Measurements from ENCODE around the gene CHRNA9.
"Not testable (repeated sequence)": the region's sequence is repeated elsewhere in the genome, so short reads cannot be mapped to it uniquely, and the experiment has no call there.

CHRNA9 gene, protein sequence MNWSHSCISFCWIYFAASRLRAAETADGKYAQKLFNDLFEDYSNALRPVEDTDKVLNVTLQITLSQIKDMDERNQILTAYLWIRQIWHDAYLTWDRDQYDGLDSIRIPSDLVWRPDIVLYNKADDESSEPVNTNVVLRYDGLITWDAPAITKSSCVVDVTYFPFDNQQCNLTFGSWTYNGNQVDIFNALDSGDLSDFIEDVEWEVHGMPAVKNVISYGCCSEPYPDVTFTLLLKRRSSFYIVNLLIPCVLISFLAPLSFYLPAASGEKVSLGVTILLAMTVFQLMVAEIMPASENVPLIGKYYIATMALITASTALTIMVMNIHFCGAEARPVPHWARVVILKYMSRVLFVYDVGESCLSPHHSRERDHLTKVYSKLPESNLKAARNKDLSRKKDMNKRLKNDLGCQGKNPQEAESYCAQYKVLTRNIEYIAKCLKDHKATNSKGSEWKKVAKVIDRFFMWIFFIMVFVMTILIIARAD

DNA sequence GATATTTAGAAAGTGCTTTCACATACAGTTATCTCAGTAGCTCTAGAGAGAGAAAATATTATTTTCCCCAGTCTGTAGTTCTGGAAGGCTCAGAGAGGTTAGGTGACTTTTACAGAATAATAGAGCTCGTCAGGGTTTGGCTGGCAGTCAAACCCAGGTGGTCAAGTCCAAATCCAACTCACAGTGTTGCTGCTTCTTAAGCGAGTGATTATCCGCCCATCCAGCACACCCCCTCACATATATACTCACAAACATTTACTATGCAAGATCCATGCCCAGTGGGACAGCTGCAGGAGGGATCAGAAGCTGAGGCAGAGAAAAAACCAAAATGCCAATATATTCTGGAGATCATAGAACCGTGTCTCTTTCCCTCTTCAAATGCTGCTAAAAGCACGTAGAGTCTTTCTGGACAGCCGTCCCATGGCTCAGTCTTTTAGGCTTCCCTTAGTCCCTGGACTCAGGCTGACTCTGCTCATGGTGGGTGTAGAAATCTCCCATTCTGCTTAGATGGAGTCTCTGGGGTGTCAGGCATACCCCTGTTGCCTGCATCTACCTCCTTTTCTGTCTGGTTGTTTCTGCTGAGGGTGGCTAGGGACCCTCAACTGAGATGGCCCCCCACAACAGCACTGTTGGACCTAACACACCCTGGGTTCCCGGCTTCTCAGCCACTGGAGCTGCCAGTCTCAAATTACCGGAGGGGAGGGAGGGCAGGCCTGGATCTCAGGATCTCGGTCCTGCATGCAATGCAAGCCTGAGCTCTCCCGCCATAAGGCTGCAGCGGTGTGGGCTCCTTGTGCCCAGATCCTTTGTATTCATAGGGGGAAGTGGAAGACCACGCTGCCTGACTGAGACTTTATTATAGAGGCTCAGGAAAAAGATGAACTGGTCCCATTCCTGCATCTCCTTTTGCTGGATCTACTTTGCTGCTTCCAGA is at the start of gene CHRNA9:
TSS of gene CHRNA9 (plus strand) at position 743 of the 934 bp plus-strand sequence. CDS start at position 878, 135 bp downstream.
- TF ChIP-seq, protein P1, sequence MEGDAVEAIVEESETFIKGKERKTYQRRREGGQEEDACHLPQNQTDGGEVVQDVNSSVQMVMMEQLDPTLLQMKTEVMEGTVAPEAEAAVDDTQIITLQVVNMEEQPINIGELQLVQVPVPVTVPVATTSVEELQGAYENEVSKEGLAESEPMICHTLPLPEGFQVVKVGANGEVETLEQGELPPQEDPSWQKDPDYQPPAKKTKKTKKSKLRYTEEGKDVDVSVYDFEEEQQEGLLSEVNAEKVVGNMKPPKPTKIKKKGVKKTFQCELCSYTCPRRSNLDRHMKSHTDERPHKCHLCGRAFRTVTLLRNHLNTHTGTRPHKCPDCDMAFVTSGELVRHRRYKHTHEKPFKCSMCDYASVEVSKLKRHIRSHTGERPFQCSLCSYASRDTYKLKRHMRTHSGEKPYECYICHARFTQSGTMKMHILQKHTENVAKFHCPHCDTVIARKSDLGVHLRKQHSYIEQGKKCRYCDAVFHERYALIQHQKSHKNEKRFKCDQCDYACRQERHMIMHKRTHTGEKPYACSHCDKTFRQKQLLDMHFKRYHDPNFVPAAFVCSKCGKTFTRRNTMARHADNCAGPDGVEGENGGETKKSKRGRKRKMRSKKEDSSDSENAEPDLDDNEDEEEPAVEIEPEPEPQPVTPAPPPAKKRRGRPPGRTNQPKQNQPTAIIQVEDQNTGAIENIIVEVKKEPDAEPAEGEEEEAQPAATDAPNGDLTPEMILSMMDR (IDR thresholded peaks at IDR 0.05; ENCODE audit: low read depth, low read length), result no peak
- no peak within 1 kb of the TSS for H3K4me3 ChIP-seq (ENCODE audit: low read depth, low read length)

DNA sequence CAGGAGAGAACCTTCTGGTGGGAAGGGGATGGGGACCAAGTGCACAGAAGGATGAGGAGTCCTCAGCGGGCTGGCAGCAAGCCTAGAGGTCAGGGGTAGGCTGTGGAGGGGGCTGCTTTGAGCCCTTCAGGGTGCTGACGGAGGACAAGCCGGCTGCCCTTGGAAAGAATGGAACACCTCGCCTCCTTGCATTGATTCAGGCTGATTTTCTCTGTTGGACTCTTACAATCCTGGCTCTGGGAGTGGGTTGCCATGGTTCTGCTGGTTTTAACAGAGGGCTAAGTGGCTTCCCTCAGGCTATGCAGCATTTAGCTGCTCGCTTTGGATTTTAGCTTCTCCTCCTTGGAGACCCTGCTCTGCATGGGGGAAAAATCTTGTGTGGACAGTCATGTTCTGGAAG is 49.4 kb upstream of the CHRNA9 start:
- TF ChIP-seq, protein P1 (IDR thresholded peaks at IDR 0.05; ENCODE audit: low read depth, low read length), result no peak
- no peak overlapping the region for H3K4me3 ChIP-seq (ENCODE audit: low read depth, low read length)

DNA sequence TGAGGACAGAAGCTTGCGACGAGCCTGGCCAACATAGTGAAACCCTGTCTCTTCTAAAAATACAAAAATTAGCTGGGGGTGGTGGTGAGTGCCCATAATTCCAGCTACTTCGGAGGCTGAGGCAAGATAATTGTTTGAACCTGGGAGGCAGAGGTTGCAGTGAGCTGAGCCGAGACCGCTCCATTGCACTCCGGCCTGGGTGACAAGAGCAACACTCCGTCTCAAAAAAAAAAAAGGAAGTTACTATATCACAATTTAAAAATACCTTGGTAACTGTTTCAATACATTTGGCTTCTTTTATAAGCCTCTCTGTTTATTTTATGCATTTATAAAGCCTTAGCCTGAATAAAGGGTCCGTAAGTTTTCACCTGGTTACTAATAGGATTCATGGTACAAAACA is 46.6 kb upstream of the CHRNA9 start:
- TF ChIP-seq, protein P1 (IDR thresholded peaks at IDR 0.05; ENCODE audit: low read depth, low read length), result no peak
- no peak overlapping the region for H3K4me3 ChIP-seq (ENCODE audit: low read depth, low read length)

DNA sequence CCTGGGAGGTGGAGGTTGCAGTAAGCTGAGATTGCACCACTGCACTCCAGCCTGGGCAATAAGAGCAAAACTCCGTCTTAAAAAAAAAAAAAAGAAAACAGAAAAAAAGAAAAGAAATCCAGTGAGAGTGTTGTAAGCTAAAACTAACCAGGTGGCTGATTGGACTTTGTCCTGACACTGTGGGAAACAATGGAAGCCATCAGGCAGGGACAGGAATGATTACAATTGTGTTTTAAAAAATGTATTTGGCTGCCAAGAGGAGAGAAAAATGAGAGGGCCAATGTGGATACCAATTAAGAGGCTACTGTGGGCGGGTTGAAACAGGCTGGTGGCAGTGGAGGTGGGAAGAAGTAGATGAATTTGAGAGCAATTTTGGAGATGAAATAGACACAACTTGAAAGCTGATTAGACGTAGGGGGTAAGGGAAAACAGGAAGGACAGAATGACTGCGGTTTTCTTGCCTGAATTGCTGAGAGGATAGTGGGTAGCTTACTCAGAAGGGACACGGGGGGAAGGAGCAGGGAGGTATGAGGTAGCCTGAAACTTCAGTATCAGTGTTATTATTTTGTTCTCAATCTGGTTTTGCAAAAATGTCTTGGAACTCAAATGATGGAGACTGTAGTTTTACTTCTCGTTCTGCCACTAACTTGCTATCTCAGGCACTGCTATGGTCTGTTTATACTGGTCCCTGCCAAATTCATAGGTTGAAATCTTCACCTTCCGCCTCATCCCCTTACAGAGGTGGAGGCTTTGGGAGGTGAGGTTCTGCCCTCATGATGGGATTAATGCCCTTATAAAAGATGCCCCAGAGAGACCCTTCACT is 45.6 kb upstream of the CHRNA9 start:
- H3K4me3 ChIP-seq (ENCODE audit: low read depth, low read length), result no peak overlapping the region

DNA sequence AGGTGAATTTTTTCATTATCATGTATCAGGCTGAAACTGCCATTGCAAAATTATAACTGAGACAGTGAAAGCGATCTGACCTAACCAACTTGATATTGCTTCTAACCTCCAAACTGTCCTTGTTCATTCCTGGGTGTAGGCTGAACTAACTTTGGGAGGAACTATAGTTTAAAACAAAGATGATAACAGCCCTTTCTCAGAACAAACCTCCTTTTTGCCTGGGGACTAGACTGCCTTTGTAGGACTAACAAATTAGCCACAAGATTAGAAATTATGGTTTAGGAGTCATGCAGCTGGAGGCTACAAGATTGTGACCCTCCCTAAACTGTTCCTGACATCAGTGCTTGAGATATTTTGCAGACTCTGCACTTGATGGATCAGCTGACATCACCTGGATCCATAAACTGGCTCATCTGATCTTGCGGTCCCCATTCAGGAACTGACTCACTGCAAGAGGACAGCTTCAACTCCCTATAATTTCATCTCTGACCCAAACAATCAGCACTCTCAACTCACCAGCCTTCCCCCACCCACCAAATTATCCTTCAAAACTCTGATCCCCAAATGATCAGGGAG is 44.4 kb upstream of the CHRNA9 start:
- not testable (repeated sequence) for H3K4me3 ChIP-seq (ENCODE audit: low read depth, low read length)

More for the DNA sequence above, 45.6 kb upstream of the CHRNA9 start:
- TF ChIP-seq, protein P1 (IDR thresholded peaks at IDR 0.05; ENCODE audit: low read depth, low read length), result no peak

DNA sequence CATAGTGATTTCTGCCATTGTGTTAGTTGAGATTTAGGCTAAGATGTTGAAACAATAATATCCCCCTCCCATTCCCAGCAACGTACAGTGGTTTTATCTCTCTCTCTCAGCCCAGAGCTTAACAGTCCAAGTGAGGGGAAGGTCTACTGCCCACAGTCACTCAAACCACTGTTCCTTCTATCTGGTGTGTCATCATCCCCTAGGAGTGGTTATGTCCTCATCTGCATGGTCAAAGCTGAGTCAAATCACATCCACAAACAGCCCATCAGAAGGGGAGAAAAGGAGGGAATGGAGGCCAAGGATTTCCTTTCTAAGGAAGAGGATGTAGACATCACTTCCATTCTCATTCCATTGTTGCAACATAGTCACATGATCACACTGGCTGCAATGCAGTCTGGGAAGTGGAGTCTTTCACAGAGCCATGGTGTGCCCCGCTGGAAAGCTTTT is 42.8 kb upstream of the CHRNA9 start:
- no peak overlapping the region for H3K4me3 ChIP-seq (ENCODE audit: low read depth, low read length)
- TF ChIP-seq, protein P1 (IDR thresholded peaks at IDR 0.05; ENCODE audit: low read depth, low read length), result no peak

DNA sequence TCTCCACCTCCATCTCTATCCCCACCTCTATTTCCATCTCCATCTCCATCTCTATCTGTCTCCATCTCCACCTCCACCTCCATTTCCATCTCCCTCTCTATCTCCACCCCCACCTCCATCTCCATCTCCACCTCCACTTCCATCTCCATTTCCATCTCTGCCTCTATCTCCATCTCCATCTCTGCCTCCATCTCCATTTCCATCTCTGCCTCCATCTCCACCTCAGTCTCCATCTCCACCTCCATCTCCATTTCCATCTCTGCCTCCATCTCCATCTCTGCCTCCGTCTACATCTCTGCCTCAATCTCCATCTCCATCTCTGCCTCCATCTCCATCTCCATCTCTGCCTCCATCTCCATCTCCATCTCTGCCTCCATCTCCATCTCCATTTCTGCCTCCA is 40.8 kb upstream of the CHRNA9 start:
- TF ChIP-seq, protein P1 (IDR thresholded peaks at IDR 0.05; ENCODE audit: low read depth, low read length), result no peak
- H3K4me3 ChIP-seq (ENCODE audit: low read depth, low read length), result no peak overlapping the region

DNA sequence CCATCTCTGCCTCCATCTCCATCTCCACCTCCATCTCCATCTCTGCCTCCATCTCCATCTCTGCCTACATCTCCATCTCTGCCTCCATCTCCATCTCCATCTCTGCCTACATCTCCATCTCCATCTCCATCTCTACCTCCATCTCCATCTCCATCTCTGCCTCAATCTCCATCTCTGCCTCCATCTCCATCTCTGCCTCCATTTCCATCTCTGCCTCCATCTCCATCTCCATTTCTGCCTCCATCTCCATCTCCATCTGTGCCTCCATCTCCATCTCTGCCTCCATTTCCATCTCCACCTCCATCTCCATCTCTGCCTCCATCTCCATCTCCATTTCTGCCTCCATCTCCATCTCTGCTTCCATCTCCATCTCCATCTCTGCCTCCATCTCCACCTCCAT is 40.1 kb upstream of the CHRNA9 start:
- H3K4me3 ChIP-seq (ENCODE audit: low read depth, low read length), result not testable (repeated sequence)
